ENCODE data around the gene EPHA3.

EPHA3 gene

GRCh38 chr3:89503891-89504391 is 396.5 kb downstream of the EPHA3 start:
- Histone ChIP-seq H3K4me3 (ENCODE audit: low read depth in 1 of 5, low read length in 5 of 5) (no peak overlapping the region), H3K36me3 (ENCODE audit: control insufficient read depth in 5 of 5, insufficient read depth in 5 of 5, low read length in 5 of 5) (no peaks in the 10 kb centered on the region), H3K9me3 (ENCODE audit: control insufficient read depth in 5 of 5, low read length in 5 of 5) (no peaks in the 10 kb centered on the region), H3K9ac (ENCODE audit: low read length in 5 of 5) (no peak overlapping the region), H3K27me3 (ENCODE audit: control insufficient read depth in 5 of 5, insufficient read depth in 4 of 5, low read length in 5 of 5) (no peaks in the 10 kb centered on the region), H3K27ac (ENCODE audit: low read depth, low read length) (no peak overlapping the region), H3K4me1 (ENCODE audit: control insufficient read depth in 5 of 5, insufficient read depth in 5 of 5, low read length in 5 of 5) (no peaks in the 10 kb centered on the region)

- H3K9me3 ChIP-seq (ENCODE audit: control insufficient read depth in 5 of 5, low read length in 5 of 5): no peaks in the 10 kb centered on the region
- H3K36me3 ChIP-seq (ENCODE audit: control insufficient read depth in 5 of 5, insufficient read depth in 5 of 5, low read length in 5 of 5): no peaks in the 10 kb centered on the region
- H3K4me1 ChIP-seq (ENCODE audit: control insufficient read depth in 5 of 5, insufficient read depth in 5 of 5, low read length in 5 of 5): no peaks in the 10 kb centered on the region
- H3K27me3 ChIP-seq (ENCODE audit: control insufficient read depth in 5 of 5, insufficient read depth in 4 of 5, low read length in 5 of 5): no peaks in the 10 kb centered on the region
- no peak overlapping the region for H3K9ac ChIP-seq (ENCODE audit: low read length in 5 of 5)
- H3K27ac ChIP-seq (ENCODE audit: low read depth, low read length): no peak overlapping the region
- H3K4me3 ChIP-seq (ENCODE audit: low read depth in 1 of 5, low read length in 5 of 5): no peak overlapping the region
Observed at GRCh38 chr3:89504432-89504831, 397.0 kb downstream of the EPHA3 start.

GRCh38 chr3:89506462-89507103 is 399.2 kb downstream of the EPHA3 start:
- Histone ChIP-seq H3K36me3 (ENCODE audit: control insufficient read depth in 5 of 5, insufficient read depth in 5 of 5, low read length in 5 of 5) (no peaks in the 10 kb centered on the region), H3K4me1 (ENCODE audit: control insufficient read depth in 5 of 5, insufficient read depth in 5 of 5, low read length in 5 of 5) (no peaks in the 10 kb centered on the region)

GRCh38 chr3:89521328-89521727 is 413.9 kb downstream of the EPHA3 start:
- Histone ChIP-seq H3K9ac (ENCODE audit: low read length in 5 of 5) (no peak overlapping the region), H3K4me3 (ENCODE audit: low read depth in 1 of 5, low read length in 5 of 5) (no peak overlapping the region), H3K27me3 (ENCODE audit: control insufficient read depth in 5 of 5, insufficient read depth in 4 of 5, low read length in 5 of 5) (no peaks in the 10 kb centered on the region), H3K27ac (ENCODE audit: low read depth, low read length) (no peak overlapping the region), H3K4me1 (ENCODE audit: control insufficient read depth in 5 of 5, insufficient read depth in 5 of 5, low read length in 5 of 5) (peaks cover 0 to 4% (median 0%) of the 10 kb centered on the region in 5 donors), H3K36me3 (ENCODE audit: control insufficient read depth in 5 of 5, insufficient read depth in 5 of 5, low read length in 5 of 5) (no peaks in the 10 kb centered on the region), H3K9me3 (ENCODE audit: control insufficient read depth in 5 of 5, low read length in 5 of 5) (no peaks in the 10 kb centered on the region)

More at GRCh38 chr3:89506462-89507103, 399.2 kb downstream of the EPHA3 start:
- no peak overlapping the region for H3K9ac ChIP-seq (ENCODE audit: low read length in 5 of 5)
- no peaks in the 10 kb centered on the region for H3K9me3 ChIP-seq (ENCODE audit: control insufficient read depth in 5 of 5, low read length in 5 of 5)
- H3K27ac ChIP-seq (ENCODE audit: low read depth, low read length): no peak overlapping the region
- H3K4me3 ChIP-seq (ENCODE audit: low read depth in 1 of 5, low read length in 5 of 5): no peak overlapping the region
- H3K27me3 ChIP-seq (ENCODE audit: control insufficient read depth in 5 of 5, insufficient read depth in 4 of 5, low read length in 5 of 5): no peaks in the 10 kb centered on the region

GRCh38 chr3:89522155-89522554 is 414.7 kb downstream of the EPHA3 start:
- no peak overlapping the region for H3K9ac ChIP-seq (ENCODE audit: low read length in 5 of 5)
- no peaks in the 10 kb centered on the region for H3K9me3 ChIP-seq (ENCODE audit: control insufficient read depth in 5 of 5, low read length in 5 of 5)
- H3K36me3 ChIP-seq (ENCODE audit: control insufficient read depth in 5 of 5, insufficient read depth in 5 of 5, low read length in 5 of 5): no peaks in the 10 kb centered on the region
- no peak overlapping the region for H3K27ac ChIP-seq (ENCODE audit: low read depth, low read length)
- H3K4me1 ChIP-seq (ENCODE audit: control insufficient read depth in 5 of 5, insufficient read depth in 5 of 5, low read length in 5 of 5): peaks cover 0 to 4% (median 0%) of the 10 kb centered on the region in 5 donors
- no peak overlapping the region for H3K4me3 ChIP-seq (ENCODE audit: low read depth in 1 of 5, low read length in 5 of 5)
- H3K27me3 ChIP-seq (ENCODE audit: control insufficient read depth in 5 of 5, insufficient read depth in 4 of 5, low read length in 5 of 5): no peaks in the 10 kb centered on the region

- Histone ChIP-seq H3K27ac (ENCODE audit: low read depth, low read length) (no peak overlapping the region), H3K36me3 (ENCODE audit: control insufficient read depth in 5 of 5, insufficient read depth in 5 of 5, low read length in 5 of 5) (no peaks in the 10 kb centered on the region), H3K9ac (ENCODE audit: low read length in 5 of 5) (no peak overlapping the region), H3K4me1 (ENCODE audit: control insufficient read depth in 5 of 5, insufficient read depth in 5 of 5, low read length in 5 of 5) (peaks cover 0 to 4% (median 0%) of the 10 kb centered on the region in 5 donors), H3K4me3 (ENCODE audit: low read depth in 1 of 5, low read length in 5 of 5) (no peak overlapping the region), H3K9me3 (ENCODE audit: control insufficient read depth in 5 of 5, low read length in 5 of 5) (no peaks in the 10 kb centered on the region), H3K27me3 (ENCODE audit: control insufficient read depth in 5 of 5, insufficient read depth in 4 of 5, low read length in 5 of 5) (no peaks in the 10 kb centered on the region)
Observed at GRCh38 chr3:89525609-89526008, 418.2 kb downstream of the EPHA3 start.

- H3K9me3 ChIP-seq (ENCODE audit: control insufficient read depth in 5 of 5, low read length in 5 of 5): no peaks in the 10 kb centered on the region
- no peak overlapping the region for H3K27ac ChIP-seq (ENCODE audit: low read depth, low read length)
- H3K4me1 ChIP-seq (ENCODE audit: control insufficient read depth in 5 of 5, insufficient read depth in 5 of 5, low read length in 5 of 5): no peaks in the 10 kb centered on the region
- no peak overlapping the region for H3K4me3 ChIP-seq (ENCODE audit: low read depth in 1 of 5, low read length in 5 of 5)
- H3K9ac ChIP-seq (ENCODE audit: low read length in 5 of 5): no peak overlapping the region
- no peaks in the 10 kb centered on the region for H3K36me3 ChIP-seq (ENCODE audit: control insufficient read depth in 5 of 5, insufficient read depth in 5 of 5, low read length in 5 of 5)
- no peaks in the 10 kb centered on the region for H3K27me3 ChIP-seq (ENCODE audit: control insufficient read depth in 5 of 5, insufficient read depth in 4 of 5, low read length in 5 of 5)
Observed at GRCh38 chr3:89527736-89528305, 420.4 kb downstream of the EPHA3 start.
